AG04450 (cell line): ENCODE data around the gene ZNF512B. TPM values are rescaled to one million over a fixed set of nuclear protein-coding genes. Genes with fewer than 3 reads are reported as not detected.
"Not testable (repeated sequence)": the region's sequence is repeated elsewhere in the genome, so short reads cannot be mapped to it uniquely, and the experiment has no call there.

Experiments used
- CTCF ChIA-PET: fragments of 300-600, 350-600 bp; formaldehyde crosslinking; extraction: SDS; loops from one replicate; lab custom pipeline; 2022; ENCODE audit warnings: antibody characterized with exemption, inconsistent platforms; lab: Charles Lee
- POLR2A ChIA-PET: fragments of 350-600 bp; formaldehyde crosslinking; extraction: SDS; loops from one replicate; lab custom pipeline; 2021; ENCODE audit warnings: antibody characterized with exemption, inconsistent platforms; lab: Yijun Ruan, JAX
- DNase-seq: peaks from one replicate; pipeline ENCODE4 v3.0.0-alpha.2; 2011; ENCODE audit warnings: low read depth, low spot score
- H3K27ac ChIP-seq: one replicate; pipeline ENCODE4 v1.5.1; 2012; ENCODE audit warnings: low read depth, low read length, control low read depth
- H3K27me3 ChIP-seq: one replicate; pipeline ENCODE4 v1.6.0; 2012; ENCODE audit warnings: low read length; ENCODE audit not compliant: control insufficient read depth, insufficient read depth
- H3K4me3 ChIP-seq: 2 replicates; pipeline ENCODE4 v1.5.1; 2011; ENCODE audit warnings: mild to moderate bottlenecking, low read depth, low read length, control low read depth
- H3K9me3 ChIP-seq: 2 replicates; pipeline ENCODE4 v1.5.1; 2012; ENCODE audit warnings: low read length; ENCODE audit not compliant: control insufficient read depth, insufficient read depth
- CTCF ChIP-seq: IDR thresholded peaks from 2 replicates; pipeline ENCODE4 v1.5.1; 2011; ENCODE audit warnings: low read depth, low read length, control low read depth, inconsistent platforms
- polyA plus RNA-seq: library from polyadenylated mRNA; depleted of rRNA; stranded (reverse); fragments of >200 nt; gene quantifications from 2 replicates; pipeline ENCODE4 v1.2.3, GENCODE V29; 2011

Gene ZNF512B
- polyA plus RNA-seq, 1 experiment: 4.0 TPM

GRCh38 chr20:63924241-63924640, 45.5 kb downstream of the ZNF512B start:
- CTCF ChIA-PET: no interaction called here
- no peak for DNase-seq
- H3K27ac ChIP-seq: no peak overlapping the region
- no peaks in the 10 kb centered on the region for H3K9me3 ChIP-seq
- no peak overlapping the region for H3K4me3 ChIP-seq
- POLR2A ChIA-PET: no interaction called here
- TF ChIP-seq CTCF: no peak
- no peaks in the 10 kb centered on the region for H3K27me3 ChIP-seq

- no peak for DNase-seq
- ChIA-PET POLR2A (no interaction called here), CTCF (no interaction called here)
- no peaks in the 10 kb centered on the region for H3K9me3 ChIP-seq
- no peak for TF ChIP-seq CTCF
- no peaks in the 10 kb centered on the region for H3K27me3 ChIP-seq
- H3K4me3 ChIP-seq: no peak overlapping the region
- no peak overlapping the region for H3K27ac ChIP-seq
These were observed 46.1 kb downstream of the ZNF512B start for GRCh38 chr20:63923651-63924050.

GRCh38 chr20:63920226-63920625, 49.5 kb downstream of the ZNF512B start:
- ChIA-PET POLR2A (no interaction called here), CTCF (no interaction called here)
- TF ChIP-seq CTCF: no peak
- no peak for DNase-seq
- Histone ChIP-seq H3K27ac (no peak overlapping the region), H3K4me3 (no peak overlapping the region), H3K27me3 (no peaks in the 10 kb centered on the region), H3K9me3 (peaks cover 6% of the 10 kb centered on the region; the same call in 1 of the 2 replicates)

GRCh38 chr20:63919130-63919529, 50.6 kb downstream of the ZNF512B start:
- CTCF ChIA-PET: no interaction called here
- peaks cover 6% of the 10 kb centered on the region; the same call in 1 of the 2 replicates for H3K9me3 ChIP-seq
- POLR2A ChIA-PET: no interaction called here
- H3K4me3 ChIP-seq: no peak overlapping the region
- DNase-seq: no peak
- H3K27me3 ChIP-seq: no peaks in the 10 kb centered on the region
- no peak overlapping the region for H3K27ac ChIP-seq
- TF ChIP-seq CTCF: no peak

- no peaks in the 10 kb centered on the region for H3K27me3 ChIP-seq
- POLR2A ChIA-PET: no interaction called here
- CTCF ChIA-PET: no interaction called here
- no peak overlapping the region for H3K4me3 ChIP-seq
- peaks cover 9% of the 10 kb centered on the region; the same call in 1 of the 2 replicates for H3K9me3 ChIP-seq
- H3K27ac ChIP-seq: no peak overlapping the region
- no peak for TF ChIP-seq CTCF
- no peak for DNase-seq
These were observed 51.9 kb downstream of the ZNF512B start for GRCh38 chr20:63917811-63918210.

- H3K27me3 ChIP-seq, POLR2A ChIA-PET, H3K27ac ChIP-seq, DNase-seq, H3K4me3 ChIP-seq, H3K9me3 ChIP-seq: not testable (repeated sequence)
- CTCF ChIA-PET: interaction anchor here (1.2 kb wide), 1 partner anchor 141 kb away, joined by 3 read pairs; no protein-coding TSS in a partner anchor
These were observed 53.3 kb downstream of the ZNF512B start for GRCh38 chr20:63916371-63916939.
